HEK293 (cell line): Measurements from ENCODE around the gene DOCK3.

ENCODE experiments used
- CTCF ChIP-seq: fragments of 450-650 bp; formaldehyde crosslinking; IDR thresholded peaks from 2 replicates; pipeline ENCODE4 v1.5.1; 2016; ENCODE audit warnings: missing biosample characterization, missing genetic modification characterization
- YY1 ChIP-seq: fragments of 450-650 bp; formaldehyde crosslinking; IDR thresholded peaks from 2 replicates; pipeline ENCODE4 v1.5.1; 2018; ENCODE audit warnings: missing biosample characterization, missing genetic modification characterization
- ZNF24 ChIP-seq: fragments of 450-650 bp; formaldehyde crosslinking; IDR thresholded peaks from 2 replicates; pipeline ENCODE4 v1.5.1; 2016; ENCODE audit warnings: missing biosample characterization, missing genetic modification characterization
- ZNF549 ChIP-seq: fragments of 450-650 bp; IDR thresholded peaks from 2 replicates; pipeline ENCODE4 v1.5.1; 2018; ENCODE audit warnings: missing biosample characterization, missing genetic modification characterization, mild to moderate bottlenecking, inconsistent platforms, moderate library complexity
- ZNF555 ChIP-seq: fragments of 450-650 bp; formaldehyde crosslinking; conservative IDR thresholded peaks from 2 replicates; pipeline ENCODE4 v1.5.1; 2017; ENCODE audit warnings: missing biosample characterization, mild to moderate bottlenecking, missing genetic modification characterization, inconsistent platforms
- ZNF629 ChIP-seq: fragments of 450-650 bp; formaldehyde crosslinking; IDR thresholded peaks from 2 replicates; pipeline ENCODE4 v1.5.1; 2017; ENCODE audit warnings: missing biosample characterization, missing genetic modification characterization

GRCh38 chr3:50978991-50979667 is 304.4 kb downstream of the DOCK3 start:
- TF ChIP-seq ZNF629 (tag by site-specific recombination) (no peak), ZNF24 (tag by site-specific recombination) (no peak), CTCF (tag by site-specific recombination) (no peak; the same call in none of the 2 replicates), ZNF555 (no peak), ZNF549 (tag by site-specific recombination) (no peak), YY1 (tag by site-specific recombination) (0 out of 2 replicates have a peak, but pooled peaks have one; percentile 29)
